Tibial nerve (tissue), 4 donors: ENCODE data around the gene FTH1. TPM values are rescaled to one million over a fixed set of nuclear protein-coding genes. Genes with fewer than 3 reads are reported as not detected.

Experiments
- DNase-seq, 2 donors: peaks; one replicate each; pipeline ENCODE4 v3.0.0-alpha.2; 2019; ENCODE audit warnings: low spot score in 2 of 2
- H3K27ac ChIP-seq, 4 donors: fragments of 200-600 bp; sonication (generic) in 3 of 4; one replicate each; pipeline ENCODE4 v1.5.1; 2017 to 2019; ENCODE audit warnings: mild to moderate bottlenecking in 1 of 4
- H3K27me3 ChIP-seq, 2 donors: fragments of 200-600 bp; sonication (generic) in 1 of 2; one replicate each; pipeline versions ENCODE4 v1.5.1 to v1.6.0; 2017 to 2019
- H3K36me3 ChIP-seq, 3 donors: fragments of 200-600 bp; sonication (generic); one replicate each; pipeline ENCODE4 v1.5.1; 2018 to 2019
- H3K4me1 ChIP-seq, 4 donors: fragments of 200-600 bp; sonication (generic) in 3 of 4; one replicate each; pipeline ENCODE4 v1.5.1; 2017 to 2019
- H3K4me3 ChIP-seq, 4 donors: fragments of 200-600 bp; sonication (generic) in 3 of 4; one replicate each; pipeline ENCODE4 v1.5.1; 2017 to 2019; ENCODE audit warnings: mild to moderate bottlenecking in 1 of 4, moderate library complexity in 1 of 4
- H3K9me3 ChIP-seq, 4 donors: fragments of 200-600 bp; sonication (generic) in 3 of 4; one replicate each; pipeline ENCODE4 v1.5.1; 2017 to 2019
- CTCF ChIP-seq, 5 experiments: fragments of 200-600 bp in 3 of 5; fragments of 450-650 bp in 2 of 5; sonication (generic) in 3 of 5; IDR thresholded peaks; one replicate each; pipeline ENCODE4 v1.5.1; 2016 to 2019; ENCODE audit warnings: antibody characterized with exemption in 5 of 5, mild to moderate bottlenecking in 3 of 5, moderate library complexity in 2 of 5
- EP300 ChIP-seq, 2 donors: sonication (generic); formaldehyde crosslinking; IDR thresholded peaks; one replicate each; pipeline ENCODE4 v1.6.1; 2017; ENCODE audit warnings: antibody characterized with exemption in 2 of 2, mild to moderate bottlenecking in 1 of 2
- POLR2A ChIP-seq, 2 donors: fragments of 450-650 bp; IDR thresholded peaks; one replicate each; pipeline ENCODE4 v1.6.1; 2017; ENCODE audit warnings: antibody characterized with exemption in 2 of 2, mild to moderate bottlenecking in 2 of 2, moderate library complexity in 2 of 2
- WGBS, 2 donors: methylation state at CpG; one replicate each; pipeline ENCODE4 v1.1.5; 2018; 5-methylcytosine and 5-hydroxymethylcytosine counted together
- total RNA-seq, 4 donors: library from RNA; depleted of rRNA; stranded (reverse); fragments of >200 nt; gene quantifications; one replicate each; pipeline ENCODE4 v1.1.0, GENCODE V29; 2016

Gene FTH1
- total RNA-seq = 1,000 to 10,000 TPM; 3,872 to 5,003 (median 4,779) TPM

- Histone ChIP-seq H3K27me3 (no peaks in the 10 kb centered on the region), H3K27ac (peak within 1 kb of the TSS; percentile 99 to 100 (median 100)), H3K9me3 (no peaks in the 10 kb centered on the region), H3K4me1 (peaks cover 0 to 78% (median 67%) of the 10 kb centered on the region in 4 donors), H3K4me3 (peak within 1 kb of the TSS; percentile 85 to 99 (median 87)), H3K36me3 (peaks cover 4 to 36% (median 12%) of the 10 kb centered on the region in 3 donors)
- peak; percentile 85 to 86 for DNase-seq
- 0% methylated on average over 14 to 46 of the region's 93 CpGs for WGBS, 2 donors
- TF ChIP-seq POLR2A (IDR thresholded peaks at IDR 0.05) (peak; percentile 96 to 99), EP300 (IDR thresholded peaks at IDR 0.05) (peak; percentile 42 to 99), CTCF (IDR thresholded peaks at IDR 0.05) (peak in 2 of 5 experiments; percentile 50 to 55)
Observed at GRCh38 chr11:61967116-61967923, at the start of gene FTH1. FTH1 (minus strand) TSS chr11:61967634; CDS start chr11:61967425, 209 bp downstream.

DNA sequence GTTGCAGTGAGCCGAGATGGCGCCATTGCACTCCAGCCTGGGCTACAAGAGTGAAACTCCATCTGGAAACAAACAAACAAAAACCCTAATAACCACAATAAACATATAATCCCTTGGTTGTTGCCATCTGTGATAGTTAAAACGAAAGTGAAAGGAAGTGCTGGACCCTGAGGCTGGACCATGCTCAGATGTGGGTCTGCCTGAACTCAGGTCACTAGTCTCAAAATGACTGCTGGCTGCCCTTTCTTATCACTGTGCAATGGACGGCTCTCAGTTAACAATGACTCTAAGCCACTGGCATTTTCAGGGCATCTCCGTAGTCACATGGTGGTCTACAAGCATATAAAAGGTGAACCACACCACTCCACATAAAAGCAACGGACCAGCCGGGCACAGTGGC lies 48.2 kb upstream of the FTH1 start:
- Histone ChIP-seq H3K27me3 (no peaks in the 10 kb centered on the region), H3K36me3 (no peaks in the 10 kb centered on the region), H3K4me3 (no peak overlapping the region), H3K27ac (no peak overlapping the region), H3K9me3 (peaks cover 0 to 1% (median 0%) of the 10 kb centered on the region in 4 donors), H3K4me1 (peaks cover 0 to 4% (median 0%) of the 10 kb centered on the region in 4 donors)
- TF ChIP-seq CTCF (IDR thresholded peaks at IDR 0.05) = no peak
- TF ChIP-seq EP300 (IDR thresholded peaks at IDR 0.05) = no peak
- no peak for TF ChIP-seq POLR2A (IDR thresholded peaks at IDR 0.05)
- WGBS, 2 donors = 80 to 87% methylated on average over 7 of the region's 7 CpGs
- DNase-seq = no peak

DNA sequence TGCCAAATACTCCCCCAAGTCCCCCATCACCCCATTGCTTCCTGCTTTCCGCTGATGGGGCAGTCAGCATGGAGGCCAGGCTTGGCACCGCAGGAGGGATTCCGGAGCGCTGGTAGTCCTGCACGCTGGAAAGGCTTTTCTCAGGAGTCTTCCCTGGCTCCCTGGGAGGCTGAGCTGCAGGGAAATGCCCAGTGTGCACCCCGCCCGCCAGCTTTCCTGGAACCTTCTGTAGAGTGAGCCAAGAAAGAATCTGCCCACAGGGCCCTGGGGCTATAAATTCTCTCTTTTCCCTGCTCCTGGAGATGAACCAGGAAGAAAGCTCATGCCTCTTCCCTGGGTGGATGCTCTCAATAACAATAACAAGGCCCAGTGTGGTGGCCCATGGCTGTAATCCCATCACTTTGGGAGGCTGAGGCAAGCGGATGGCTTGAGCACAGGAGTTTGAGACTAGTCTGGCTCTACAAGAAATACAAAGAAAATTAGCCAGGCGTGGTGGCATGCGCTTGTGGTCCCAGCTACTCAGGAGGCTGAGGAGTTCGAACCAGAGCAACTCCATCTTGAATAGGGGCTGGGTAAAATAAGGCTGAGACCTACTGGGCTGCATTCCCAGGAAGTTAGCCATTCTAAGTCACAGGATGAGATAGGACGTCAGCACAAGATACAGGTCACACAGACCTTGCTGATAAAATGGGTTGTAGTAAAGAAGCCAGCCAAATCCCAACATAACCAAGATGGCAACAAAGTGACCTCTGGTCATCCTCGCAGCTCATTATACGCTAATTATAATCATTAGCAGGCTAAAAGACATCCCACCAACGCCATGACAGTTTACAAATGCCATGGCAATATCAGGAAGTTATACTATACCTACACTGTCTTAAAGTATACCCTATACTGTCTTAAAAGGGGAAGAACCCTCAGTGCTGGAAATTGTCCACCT lies 46.4 kb upstream of the FTH1 start:
- no peaks in the 10 kb centered on the region for H3K36me3 ChIP-seq
- peaks cover 0 to 4% (median 0%) of the 10 kb centered on the region in 4 donors for H3K4me1 ChIP-seq
- H3K27ac ChIP-seq = no peak overlapping the region
- no peaks in the 10 kb centered on the region for H3K27me3 ChIP-seq
- TF ChIP-seq CTCF (IDR thresholded peaks at IDR 0.05) (no peak), POLR2A (IDR thresholded peaks at IDR 0.05) (no peak), EP300 (IDR thresholded peaks at IDR 0.05) (no peak)
- DNase-seq = no peak
- H3K9me3 ChIP-seq = no peaks in the 10 kb centered on the region
- H3K4me3 ChIP-seq = no peak overlapping the region
- 81 to 84% methylated on average over 15 of the region's 15 CpGs for WGBS, 2 donors

- Histone ChIP-seq H3K27ac (no peak overlapping the region), H3K9me3 (no peaks in the 10 kb centered on the region), H3K36me3 (no peaks in the 10 kb centered on the region), H3K27me3 (no peaks in the 10 kb centered on the region), H3K4me3 (no peak overlapping the region), H3K4me1 (peaks cover 0 to 4% (median 0%) of the 10 kb centered on the region in 4 donors)
- no peak for DNase-seq
- WGBS, 2 donors = 64 to 71% methylated on average over 5 of the region's 5 CpGs
- no peak for TF ChIP-seq CTCF (IDR thresholded peaks at IDR 0.05)
- TF ChIP-seq EP300 (IDR thresholded peaks at IDR 0.05) = no peak
- TF ChIP-seq POLR2A (IDR thresholded peaks at IDR 0.05) = no peak
Observed at GRCh38 chr11:62012832-62013461, 45.5 kb upstream of the FTH1 start.
